ENCODE data around the gene KCTD18. TPM values are rescaled to one million over a fixed set of nuclear protein-coding genes. Genes with fewer than 3 reads are reported as not detected.
A peak's percentile ranks its signal among the peaks of the same experiment; 100 is the strongest.

KCTD18 gene
- total RNA-seq, 4 donors from 2014 or later = 23.2 to 31.0 (median 26.4) TPM

GRCh38 chr2:200461846-200462710 lies 47.8 kb downstream of the KCTD18 start:
- intact Hi-C loops (cut with DNase I) = no loop called here
- DNase-seq (ENCODE audit: extremely low spot score) = no peak
- Histone ChIP-seq H3K4me1 (peaks cover 3 to 9% (median 4%) of the 10 kb centered on the region in 4 donors), H3K27ac (replicated peaks in 1 of 4) (no peak overlapping the region), H3K4me3 (no peak overlapping the region), H3K9me3 (no peaks in the 10 kb centered on the region), H3K27me3 (no peaks in the 10 kb centered on the region), H3K36me3 (peaks cover 0 to 41% (median 22%) of the 10 kb centered on the region in 4 donors)
- WGBS = 93% methylated on average over 2 of the region's 2 CpGs
- TF ChIP-seq POLR2A (IDR thresholded peaks at IDR 0.05; ENCODE audit: low read depth) (no peak), POLR2AphosphoS5 (IDR thresholded peaks at IDR 0.05) (no peak), EP300 (IDR thresholded peaks at IDR 0.05) (no peak), CTCF (IDR thresholded peaks at IDR 0.05) (no peak)

GRCh38 chr2:200459101-200459500 lies 50.8 kb downstream of the KCTD18 start:
- WGBS = 77% methylated on average over 3 of the region's 3 CpGs

GRCh38 chr2:200456567-200456966 lies 53.3 kb downstream of the KCTD18 start:
- Histone ChIP-seq H3K4me1 (peaks cover 0 to 19% (median 8%) of the 10 kb centered on the region in 4 donors), H3K27ac (replicated peaks in 1 of 4) (no peak overlapping the region), H3K9me3 (no peaks in the 10 kb centered on the region), H3K27me3 (no peaks in the 10 kb centered on the region), H3K4me3 (no peak overlapping the region), H3K36me3 (peaks cover 0 to 37% (median 20%) of the 10 kb centered on the region in 4 donors)
- WGBS = 94% methylated on average over 2 of the region's 2 CpGs
- no peak for DNase-seq (ENCODE audit: extremely low spot score)
- intact Hi-C loops (cut with DNase I) = no loop called here
- TF ChIP-seq CTCF (IDR thresholded peaks at IDR 0.05) = no peak
- no peak for TF ChIP-seq POLR2A (IDR thresholded peaks at IDR 0.05; ENCODE audit: low read depth)
- TF ChIP-seq EP300 (IDR thresholded peaks at IDR 0.05) = no peak
- TF ChIP-seq POLR2AphosphoS5 (IDR thresholded peaks at IDR 0.05) = no peak

More at GRCh38 chr2:200459101-200459500, 50.8 kb downstream of the KCTD18 start:
- Histone ChIP-seq H3K9me3 (no peaks in the 10 kb centered on the region), H3K27me3 (no peaks in the 10 kb centered on the region), H3K27ac (replicated peaks in 1 of 4) (peak overlapping the region in 1 of 4 donors; percentile 14), H3K4me1 (peaks cover 0 to 19% (median 8%) of the 10 kb centered on the region in 4 donors), H3K4me3 (no peak overlapping the region), H3K36me3 (peaks cover 0 to 45% (median 22%) of the 10 kb centered on the region in 4 donors)
- intact Hi-C loops (cut with DNase I) = no loop called here
- no peak for DNase-seq (ENCODE audit: extremely low spot score)
- TF ChIP-seq POLR2AphosphoS5 (IDR thresholded peaks at IDR 0.05) = no peak
- no peak for TF ChIP-seq CTCF (IDR thresholded peaks at IDR 0.05)
- no peak for TF ChIP-seq EP300 (IDR thresholded peaks at IDR 0.05)
- no peak for TF ChIP-seq POLR2A (IDR thresholded peaks at IDR 0.05; ENCODE audit: low read depth)

- Histone ChIP-seq H3K4me1 (peaks cover 0 to 19% (median 8%) of the 10 kb centered on the region in 4 donors), H3K27me3 (no peaks in the 10 kb centered on the region), H3K36me3 (peaks cover 0 to 38% (median 22%) of the 10 kb centered on the region in 4 donors), H3K9me3 (no peaks in the 10 kb centered on the region), H3K4me3 (no peak overlapping the region), H3K27ac (replicated peaks in 1 of 4) (no peak overlapping the region)
- TF ChIP-seq CTCF (IDR thresholded peaks at IDR 0.05) (no peak), POLR2A (IDR thresholded peaks at IDR 0.05; ENCODE audit: low read depth) (no peak), EP300 (IDR thresholded peaks at IDR 0.05) (no peak), POLR2AphosphoS5 (IDR thresholded peaks at IDR 0.05) (no peak)
- intact Hi-C loops (cut with DNase I) = no loop called here
- 64% methylated on average over 4 of the region's 4 CpGs for WGBS
- DNase-seq (ENCODE audit: extremely low spot score) = no peak
Observed at GRCh38 chr2:200455958-200456421, 53.9 kb downstream of the KCTD18 start.

All from esophagus muscularis mucosa (tissue), 4 donors.